Cerebellar nuclear complex (tissue), 1 donor: ENCODE measurements around the gene GOSR2.
A peak's percentile ranks its signal among the peaks of the same experiment; 100 is the strongest.

Source experiments
- DNase-seq, 2 experiments: peaks; one replicate each; lab custom pipeline; 2025; lab: John Stamatoyannopoulos, UW

GOSR2 gene

DNA sequence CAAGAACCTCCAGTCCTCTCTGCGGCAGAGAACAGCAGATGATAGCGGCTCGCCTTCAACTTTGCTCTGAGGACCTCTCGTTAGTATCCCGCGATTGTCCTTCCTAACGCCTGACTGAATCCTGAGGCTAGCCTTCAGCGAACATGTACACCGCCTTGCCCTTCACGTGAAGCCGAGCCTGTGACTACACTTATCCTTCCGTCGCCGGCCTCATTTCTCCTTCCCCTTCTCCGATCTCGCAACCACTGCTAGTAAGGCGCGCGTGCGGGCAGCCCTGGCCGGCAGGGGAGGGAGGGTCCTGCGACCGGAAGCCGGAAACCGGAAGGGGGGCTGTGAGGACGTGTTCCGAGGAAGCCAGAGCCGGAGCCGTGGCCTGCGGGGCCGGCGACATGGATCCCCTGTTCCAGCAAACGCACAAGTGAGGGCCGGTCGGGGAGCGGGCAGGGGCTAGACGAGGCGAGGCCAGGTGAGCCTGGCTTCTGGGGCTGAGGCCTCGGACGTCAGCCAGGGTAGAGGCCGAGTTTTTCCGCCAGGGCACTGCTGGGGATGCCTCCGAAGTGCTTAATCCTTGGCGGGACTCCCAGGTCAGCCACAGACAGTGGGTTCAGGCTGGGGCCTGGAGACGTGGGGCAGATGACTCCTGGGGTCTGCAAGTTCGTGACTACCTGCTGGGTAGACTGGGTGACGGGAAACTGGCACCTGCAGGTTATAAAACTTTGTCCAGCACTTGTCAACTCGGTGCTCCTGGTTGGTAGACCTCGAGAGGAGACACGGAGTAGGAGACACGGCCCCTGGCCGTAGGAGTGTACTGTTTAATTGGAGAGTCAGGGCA, at the start of gene GOSR2:
GOSR2 (plus strand) TSS at position 357 of the 832 bp plus-strand sequence; CDS start at position 390, 33 bp downstream.
- DNase-seq: peak; percentile 54 to 79

DNA sequence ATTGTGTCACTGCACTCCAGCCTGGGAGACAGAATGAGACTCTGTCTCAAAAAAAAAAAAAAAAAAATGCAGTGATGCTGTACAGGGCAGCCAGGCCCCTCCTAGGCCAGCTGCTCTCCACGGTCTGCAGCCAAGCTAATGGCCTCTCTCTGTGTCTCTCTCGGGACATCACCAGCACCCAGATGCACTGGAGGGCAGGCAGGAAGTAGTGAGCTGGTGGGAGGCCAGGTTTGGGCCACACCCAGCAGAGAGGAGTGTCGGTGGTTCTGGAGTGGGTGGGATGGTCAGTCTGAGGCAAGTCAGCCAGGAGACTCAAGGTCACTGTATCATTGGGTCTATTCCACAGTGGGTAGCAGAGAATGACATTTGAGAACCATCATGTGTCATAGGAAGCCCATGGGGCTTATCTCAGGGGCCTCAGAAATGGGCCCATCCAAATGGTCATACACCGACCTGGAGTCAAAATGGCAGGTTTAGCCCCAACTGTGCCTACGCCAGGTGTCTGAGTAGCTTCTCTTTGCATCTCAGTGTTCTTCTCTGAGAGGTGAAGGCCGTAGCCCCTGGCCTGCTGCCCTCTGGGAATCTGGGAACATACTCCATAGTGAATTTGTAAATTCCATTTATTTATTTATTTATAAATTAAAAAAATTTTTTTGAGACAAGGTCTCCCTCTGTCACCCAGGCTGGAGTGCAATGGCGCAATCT, 48.9 kb upstream of the GOSR2 start:
- no peak for DNase-seq

DNA sequence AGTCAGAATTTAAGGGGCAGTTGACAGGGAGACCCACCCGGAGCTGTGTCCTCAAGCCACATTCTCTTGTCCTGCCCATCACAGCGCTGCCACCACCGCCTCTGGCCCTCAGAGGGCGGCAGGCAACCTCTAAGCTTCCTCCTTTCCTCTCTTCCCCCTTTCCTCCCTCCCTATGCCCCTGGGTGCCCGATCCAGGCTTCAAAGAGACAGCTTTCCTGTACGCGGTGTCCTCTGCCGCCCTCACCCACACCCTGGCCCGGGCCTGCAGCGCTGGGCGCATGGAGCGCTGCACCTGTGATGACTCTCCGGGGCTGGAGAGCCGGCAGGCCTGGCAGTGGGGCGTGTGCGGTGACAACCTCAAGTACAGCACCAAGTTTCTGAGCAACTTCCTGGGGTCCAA, 48.1 kb upstream of the GOSR2 start:
- DNase-seq: no peak

DNA sequence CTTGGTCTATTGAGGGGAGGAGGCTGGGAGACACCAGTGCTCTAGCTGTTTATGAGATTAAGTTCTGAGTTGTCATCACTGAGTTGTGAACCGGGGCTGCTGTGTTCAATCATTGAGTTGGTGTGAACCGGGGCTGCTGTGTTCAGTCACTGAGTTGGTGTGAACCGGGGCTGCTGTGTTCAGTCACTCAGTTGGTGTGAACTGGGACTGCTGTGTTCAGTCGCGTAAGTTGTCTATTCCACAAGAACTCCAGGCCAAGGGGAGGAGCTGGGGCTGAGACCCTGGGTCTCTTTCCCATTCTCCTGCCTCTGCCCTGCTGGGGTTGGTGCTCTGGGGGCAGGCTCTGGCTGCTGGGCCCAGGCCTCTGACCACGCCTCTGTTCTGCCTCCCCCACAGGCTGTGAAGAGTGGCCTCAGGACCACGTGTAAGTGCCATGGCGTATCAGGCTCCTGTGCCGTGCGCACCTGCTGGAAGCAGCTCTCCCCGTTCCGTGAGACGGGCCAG, 47.1 kb upstream of the GOSR2 start:
- DNase-seq: no peak

DNA sequence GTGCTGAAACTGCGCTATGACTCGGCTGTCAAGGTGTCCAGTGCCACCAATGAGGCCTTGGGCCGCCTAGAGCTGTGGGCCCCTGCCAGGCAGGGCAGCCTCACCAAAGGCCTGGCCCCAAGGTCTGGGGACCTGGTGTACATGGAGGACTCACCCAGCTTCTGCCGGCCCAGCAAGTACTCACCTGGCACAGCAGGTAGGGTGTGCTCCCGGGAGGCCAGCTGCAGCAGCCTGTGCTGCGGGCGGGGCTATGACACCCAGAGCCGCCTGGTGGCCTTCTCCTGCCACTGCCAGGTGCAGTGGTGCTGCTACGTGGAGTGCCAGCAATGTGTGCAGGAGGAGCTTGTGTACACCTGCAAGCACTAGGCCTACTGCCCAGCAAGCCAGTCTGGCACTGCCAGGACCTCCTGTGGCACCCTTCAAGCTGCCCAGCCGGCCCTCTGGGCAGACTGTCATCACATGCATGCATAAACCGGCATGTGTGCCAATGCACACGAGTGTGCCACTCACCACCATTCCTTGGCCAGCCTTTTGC, 46.5 kb upstream of the GOSR2 start:
- DNase-seq: peak; percentile 61 to 88

DNA sequence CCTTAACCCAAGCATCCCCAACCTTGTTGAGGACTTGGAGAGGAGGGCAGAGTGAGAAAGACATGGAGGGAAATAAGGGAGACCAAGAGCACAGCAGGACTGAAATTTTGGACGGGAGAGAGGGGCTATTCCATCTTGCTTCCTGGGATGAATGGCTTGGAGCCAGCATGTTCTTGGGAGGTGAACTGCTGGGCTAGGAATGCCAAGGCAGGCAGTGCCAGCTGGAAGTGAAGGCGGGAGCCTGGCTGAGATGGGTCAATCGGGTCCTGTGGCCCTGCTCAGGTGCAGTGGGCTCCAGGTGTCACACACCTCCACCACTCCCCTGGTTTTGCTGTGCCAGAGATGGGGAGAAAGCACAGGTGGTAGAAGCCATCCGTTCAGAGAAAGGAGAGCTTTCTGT, 46.0 kb upstream of the GOSR2 start:
- DNase-seq: peak in 1 of 2 experiments; percentile 53

DNA sequence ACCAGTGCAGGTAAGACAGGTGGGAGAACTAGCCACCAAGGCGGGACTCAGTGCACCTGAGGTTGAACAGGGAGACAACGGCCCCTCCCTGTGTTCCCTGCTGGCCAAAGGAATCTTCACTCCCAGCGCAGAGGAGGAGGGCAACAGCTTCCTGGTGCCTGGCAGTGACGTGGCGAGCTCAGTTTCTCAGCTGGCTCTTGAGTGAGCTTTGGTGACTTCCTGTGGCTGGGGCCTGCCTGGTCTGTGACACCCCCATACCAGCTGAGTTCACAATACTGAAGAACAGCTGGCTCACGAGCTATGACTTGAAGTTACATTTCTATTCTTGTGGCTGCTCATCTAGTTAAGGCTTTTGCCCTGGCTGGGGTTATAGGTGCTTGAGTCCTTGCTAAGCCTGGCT, 45.5 kb upstream of the GOSR2 start:
- no peak for DNase-seq

DNA sequence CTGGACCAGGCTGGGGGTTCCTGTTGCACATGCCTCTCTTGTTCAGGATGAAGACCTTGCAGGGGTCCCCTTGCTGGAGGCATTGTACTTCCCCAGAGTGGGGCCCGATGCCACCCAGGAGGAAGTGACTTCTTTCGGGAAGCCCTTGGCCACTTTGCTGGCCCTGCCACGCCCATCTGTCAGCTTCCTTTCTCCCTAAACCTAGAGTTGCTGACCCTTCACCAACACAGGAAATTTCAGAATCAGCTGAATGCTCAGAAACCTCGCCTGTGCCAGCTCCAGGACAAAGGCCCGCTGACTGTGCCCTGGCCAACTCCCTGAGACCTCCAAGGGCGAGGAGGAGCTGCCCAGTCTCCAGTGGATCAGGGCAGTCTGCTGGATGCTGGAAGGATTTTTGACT, 44.9 kb upstream of the GOSR2 start:
- no peak for DNase-seq

DNA sequence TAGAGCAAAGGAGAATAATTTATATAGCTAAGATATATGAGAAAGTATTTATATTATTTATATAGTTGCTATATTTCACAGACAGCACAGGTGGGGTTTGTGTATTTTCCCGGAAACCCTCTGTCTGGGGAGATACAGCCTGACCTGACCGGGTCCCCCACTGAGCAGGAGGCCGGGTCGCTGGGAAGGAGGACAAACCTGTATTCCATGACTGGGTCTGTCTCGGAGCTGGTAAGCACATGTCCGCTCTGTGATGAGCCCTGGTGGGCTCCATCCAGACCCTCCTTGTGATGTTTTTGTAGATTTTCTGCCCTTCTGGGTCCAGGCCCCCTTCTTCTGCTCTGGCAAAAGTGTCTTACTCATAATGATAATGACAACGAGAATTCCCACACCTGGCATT, 43.9 kb upstream of the GOSR2 start:
- no peak for DNase-seq

DNA sequence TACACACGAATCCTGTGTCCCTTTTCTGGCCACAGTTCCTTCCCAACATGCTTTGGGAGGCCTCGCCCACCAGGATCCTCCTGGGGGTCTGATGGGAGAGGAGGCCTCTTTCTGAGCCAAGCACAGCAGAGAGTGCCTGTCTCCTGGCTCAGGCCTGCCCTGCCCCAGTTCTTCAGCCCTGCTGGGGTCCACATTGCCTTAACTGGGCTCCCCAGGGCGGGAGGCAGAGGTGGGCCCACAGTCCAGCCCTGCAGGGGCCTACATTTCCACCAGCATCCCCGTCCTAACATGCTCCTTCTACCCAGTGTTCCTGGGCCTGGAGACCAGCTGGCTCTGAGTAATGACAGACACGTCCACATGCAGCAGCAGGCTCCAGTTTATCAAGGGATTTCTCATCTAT, 41.9 kb upstream of the GOSR2 start:
- no peak for DNase-seq

DNA sequence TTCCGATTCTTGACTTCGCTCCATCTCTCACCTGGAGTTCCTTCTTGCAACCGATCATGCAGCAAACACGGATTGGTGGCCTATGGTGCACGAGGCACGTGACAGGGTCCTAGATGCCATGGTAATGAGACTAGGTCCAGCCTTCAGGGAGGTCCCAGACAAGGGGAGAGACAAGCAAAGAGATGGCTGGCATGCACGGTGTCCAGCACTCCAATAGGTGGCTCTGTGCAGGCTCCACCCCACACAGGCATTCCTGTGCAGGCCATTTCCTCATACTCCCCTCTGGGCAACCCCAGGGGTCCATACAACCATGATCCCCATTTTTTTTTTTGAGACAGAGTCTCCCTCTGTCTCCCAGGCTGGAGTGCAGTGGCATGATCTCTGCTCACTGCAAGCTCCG, 40.3 kb upstream of the GOSR2 start:
- DNase-seq: no peak

DNA sequence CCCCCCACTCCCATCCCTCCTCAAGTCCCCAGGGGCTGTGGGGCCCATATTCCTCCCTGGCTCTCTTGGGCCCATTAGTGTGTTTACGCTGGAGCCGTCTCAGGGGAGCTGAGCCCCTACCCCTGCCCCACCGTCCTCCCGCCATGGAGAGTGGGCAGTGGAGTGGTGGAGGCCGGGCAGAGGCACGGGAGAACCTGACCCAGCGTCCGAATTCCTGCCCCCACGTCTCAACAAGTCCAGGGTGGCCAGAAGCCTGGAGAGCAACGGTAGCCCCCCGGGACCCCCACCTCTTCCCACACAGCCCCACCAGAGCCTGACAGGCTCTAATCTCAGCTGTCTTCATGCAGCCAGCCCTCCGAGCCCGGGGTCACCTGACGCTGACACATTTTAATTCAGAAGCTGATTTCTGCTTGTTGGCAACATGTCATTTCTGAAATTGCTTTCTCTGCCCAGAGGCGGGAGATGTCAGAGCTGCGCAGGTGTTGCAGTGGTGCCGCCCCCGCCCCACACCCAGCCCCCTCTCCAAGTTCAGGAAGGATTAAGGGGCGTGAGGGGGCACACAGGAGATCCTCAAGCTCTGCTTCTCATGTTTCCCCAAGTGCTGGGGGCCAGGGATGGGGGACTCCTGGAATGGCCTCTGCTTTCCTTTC, 39.0 kb upstream of the GOSR2 start:
- no peak for DNase-seq

DNA sequence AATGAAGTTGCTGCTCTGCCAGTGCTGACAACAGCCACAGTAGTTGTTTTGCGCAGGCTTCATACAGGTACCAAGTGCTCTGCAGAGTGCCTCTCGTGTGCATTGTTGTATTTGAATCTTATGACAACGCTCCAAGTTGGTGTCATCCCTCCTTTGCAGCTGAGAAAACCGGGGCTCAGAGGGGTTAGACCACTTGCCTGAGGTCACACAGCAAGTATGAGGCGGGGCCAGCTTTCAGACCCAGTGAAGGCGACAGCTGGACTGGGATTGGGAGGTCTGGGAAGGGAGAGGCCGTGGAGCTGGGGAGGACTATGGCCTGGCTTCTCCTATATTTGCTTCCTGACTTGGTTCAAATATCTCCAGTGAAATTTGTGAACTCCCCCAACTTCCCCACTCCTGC, 38.4 kb upstream of the GOSR2 start:
- no peak for DNase-seq

DNA sequence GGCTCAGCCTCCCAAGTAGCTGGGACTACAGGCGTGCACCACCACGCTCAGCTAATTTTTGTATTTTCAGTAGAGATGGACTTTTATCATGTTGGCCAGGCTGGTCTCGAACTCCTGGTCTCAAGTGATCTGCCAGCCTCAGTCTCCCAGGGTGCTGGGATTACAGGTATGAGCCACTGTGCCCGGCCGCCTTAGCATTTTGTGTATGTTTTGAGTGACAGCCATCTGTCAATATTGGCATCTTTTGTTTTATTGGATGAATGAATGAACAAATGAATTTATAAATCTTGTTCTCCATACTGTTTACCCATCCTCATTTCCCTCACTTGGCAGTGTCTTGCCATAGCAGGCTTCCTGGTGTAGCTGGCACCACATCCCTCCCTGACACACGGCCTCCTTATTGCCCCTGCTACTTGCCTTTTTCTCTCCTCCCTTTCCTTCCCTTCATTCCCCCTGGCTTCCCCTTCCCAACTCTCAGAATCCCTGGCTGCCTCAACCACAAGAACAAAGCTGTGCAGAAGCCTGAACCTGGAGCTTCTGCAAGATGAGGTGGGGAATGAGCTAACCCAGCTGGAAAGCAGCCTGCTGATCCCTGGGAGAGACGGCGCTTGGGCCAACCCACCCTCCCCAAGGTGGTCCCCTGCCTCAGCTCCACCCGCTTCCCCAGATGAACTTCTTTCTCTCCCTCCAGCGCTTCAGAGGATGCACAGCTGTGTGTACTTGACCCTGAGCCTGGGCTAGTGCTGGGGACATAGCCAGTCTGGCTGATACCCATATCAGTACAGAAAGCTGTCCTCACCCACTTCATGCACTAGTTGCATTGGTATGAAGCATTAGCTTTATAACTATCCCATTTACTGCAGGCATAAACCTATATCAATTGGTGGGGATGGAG, 37.3 kb upstream of the GOSR2 start:
- DNase-seq: no peak

DNA sequence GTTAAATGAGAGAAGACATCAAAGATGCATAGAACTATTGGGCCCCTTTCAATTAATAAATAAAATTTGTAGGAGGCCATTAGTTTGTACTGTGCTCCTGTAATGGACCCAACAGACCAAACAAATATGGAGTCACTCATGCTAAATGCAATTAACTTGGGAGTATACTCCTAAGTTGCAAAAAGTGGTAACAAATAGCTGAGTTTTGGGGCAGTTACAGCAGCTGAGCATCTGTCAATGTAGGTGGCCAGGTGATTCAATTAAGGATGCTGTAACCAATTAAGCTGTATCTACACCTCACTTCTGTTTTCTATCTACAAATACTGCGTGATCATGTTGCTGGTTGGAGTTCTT, 36.7 kb upstream of the GOSR2 start:
- no peak for DNase-seq

DNA sequence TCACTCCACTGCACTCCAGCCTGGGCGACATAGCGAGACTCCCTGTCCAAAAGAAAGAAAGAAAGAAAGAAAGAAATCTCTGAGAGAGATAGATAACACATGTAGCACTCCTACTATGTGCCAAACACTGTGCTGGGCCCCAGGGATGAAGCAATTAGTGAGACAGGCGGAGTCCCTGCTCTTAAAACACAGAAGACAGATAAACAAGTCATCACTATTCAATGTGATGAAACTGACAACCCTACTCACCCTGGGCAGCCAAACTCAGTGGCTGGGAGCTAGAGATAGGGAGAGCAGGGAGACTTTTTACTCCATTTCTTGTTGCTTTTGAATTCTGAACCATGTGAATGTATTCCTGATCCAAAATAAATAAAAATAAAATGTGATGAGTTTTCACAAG, 35.2 kb upstream of the GOSR2 start:
- no peak for DNase-seq

DNA sequence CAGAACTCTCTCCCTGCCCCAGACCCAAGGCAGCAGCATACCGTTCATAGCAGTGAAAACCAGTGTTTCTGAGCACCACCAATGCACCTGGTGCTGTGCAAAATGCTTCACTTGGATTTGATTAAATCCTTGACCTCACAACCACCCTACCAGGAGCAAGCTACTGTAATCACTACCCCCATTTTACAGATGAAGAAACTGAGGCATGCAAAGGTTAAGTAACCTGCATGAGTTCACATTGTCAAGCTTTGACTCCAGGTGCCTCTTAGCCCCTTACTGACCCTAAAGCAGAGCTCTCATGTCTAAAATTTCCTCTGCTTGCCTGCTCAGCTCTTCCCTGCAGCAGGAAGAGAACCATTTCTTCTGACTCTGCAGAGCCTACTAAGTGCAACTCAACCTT, 34.2 kb upstream of the GOSR2 start:
- no peak for DNase-seq

DNA sequence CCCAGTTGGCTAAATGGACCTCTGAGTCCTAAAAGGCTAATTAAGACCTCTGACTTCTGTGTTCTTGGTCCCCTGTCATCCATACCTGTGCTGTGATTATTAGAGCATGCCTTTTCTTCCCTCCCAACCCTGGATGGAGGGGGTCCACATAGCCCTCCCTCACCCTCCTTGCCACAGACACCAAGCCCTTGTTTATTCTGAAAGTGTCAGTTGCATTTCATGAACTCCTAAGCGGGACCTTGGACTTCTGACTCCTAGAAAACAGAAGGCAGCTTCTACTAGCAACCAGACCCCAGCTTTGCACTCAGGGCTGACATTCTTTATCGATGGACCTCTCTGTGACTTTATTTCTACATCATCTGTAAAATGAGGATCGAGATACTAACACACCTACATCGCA, 33.4 kb upstream of the GOSR2 start:
- DNase-seq: no peak

DNA sequence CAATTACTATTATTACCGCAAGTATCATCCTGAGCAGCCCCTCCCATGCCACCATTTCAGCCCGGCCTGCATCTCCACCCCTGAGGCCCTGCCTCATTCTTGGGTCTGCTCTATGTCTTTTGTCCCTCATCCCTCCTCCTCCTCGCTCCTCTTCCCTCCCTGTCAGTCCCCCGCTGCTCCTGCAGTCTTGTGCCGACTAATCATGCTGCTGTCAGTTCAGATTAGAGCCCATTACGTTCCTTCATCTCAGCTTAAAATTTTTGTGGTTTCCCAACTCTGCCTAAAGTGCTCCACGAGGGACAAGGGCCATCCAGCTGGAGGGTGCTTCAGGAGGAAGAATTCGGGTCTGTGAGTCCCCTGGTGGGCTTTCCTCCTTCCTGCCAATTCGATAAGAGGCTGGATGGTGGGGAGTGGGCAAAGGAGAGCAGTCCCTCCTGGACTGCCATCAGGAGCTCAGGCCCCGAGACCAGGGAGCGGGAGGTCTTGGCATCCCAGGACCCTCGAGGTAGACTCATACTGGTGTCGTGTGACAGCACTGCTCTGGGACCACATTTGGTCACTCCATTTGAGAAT, 32.9 kb upstream of the GOSR2 start:
- no peak for DNase-seq

DNA sequence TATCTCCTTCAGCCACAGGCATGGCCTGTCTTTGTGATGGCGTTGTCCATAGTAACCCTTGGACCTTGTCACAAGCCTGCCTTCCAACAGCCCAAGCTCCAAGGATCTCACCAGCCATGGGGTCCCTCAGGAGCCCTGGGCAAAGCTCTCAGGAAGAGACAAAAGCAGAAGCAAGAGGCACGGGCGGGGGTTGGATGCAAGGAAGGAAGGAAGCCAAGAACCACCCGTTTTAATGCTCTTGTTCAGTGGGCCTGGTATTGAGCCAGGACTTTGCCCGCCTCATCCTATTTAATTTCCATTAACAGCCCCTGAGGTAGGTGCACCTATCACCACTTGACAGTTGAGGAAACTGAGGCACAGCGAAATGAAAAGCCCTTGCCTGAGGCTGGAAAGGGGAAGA, 32.3 kb upstream of the GOSR2 start:
- DNase-seq: no peak

DNA sequence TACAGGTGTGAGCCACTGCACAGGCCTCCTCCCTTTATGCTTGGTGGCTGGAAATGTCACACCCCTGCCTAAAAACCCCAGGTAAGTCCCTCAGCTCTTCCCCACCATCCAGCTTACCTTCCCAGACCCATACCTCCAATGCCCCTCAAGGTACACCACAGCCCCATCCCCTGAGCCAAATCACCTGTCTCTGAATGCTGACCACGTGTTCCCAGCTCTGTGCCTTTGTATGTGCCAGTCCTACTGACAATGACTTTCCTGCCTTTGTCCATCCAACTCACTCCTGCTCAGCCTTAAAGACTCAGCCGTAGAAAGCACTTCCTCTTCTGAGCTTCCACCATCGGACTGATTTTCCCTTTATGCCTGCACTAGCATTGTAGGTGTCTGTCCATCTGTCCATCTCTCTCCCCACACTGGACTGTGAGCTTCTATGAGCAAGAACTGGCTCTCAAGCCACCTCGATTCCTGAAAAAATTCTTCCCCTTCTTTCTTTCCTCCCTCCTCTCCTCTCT, 30.7 kb upstream of the GOSR2 start:
- no peak for DNase-seq
